Measurements from ENCODE around the gene ZNF385B.

The ZNF385B gene

DNA sequence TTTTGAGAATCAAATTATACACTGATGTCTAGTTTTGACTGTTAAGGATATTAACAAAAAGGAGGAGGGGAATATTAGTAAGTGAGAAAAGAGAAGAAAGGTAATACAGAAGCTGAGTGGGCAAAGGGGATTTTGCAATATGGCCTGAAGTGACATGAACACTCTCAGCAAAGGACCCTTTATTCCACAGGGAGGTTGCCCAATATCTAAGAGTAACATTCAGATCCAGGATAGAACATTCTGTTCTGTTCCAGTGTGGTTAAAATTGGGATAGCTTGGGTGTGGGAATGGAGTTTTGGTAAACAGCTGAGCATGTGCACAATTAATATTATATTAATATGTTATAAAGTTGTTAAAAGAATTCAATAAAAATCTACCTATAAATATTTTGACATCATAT, 120.1 kb downstream of the ZNF385B start:
- no peak for DNase-seq

DNA sequence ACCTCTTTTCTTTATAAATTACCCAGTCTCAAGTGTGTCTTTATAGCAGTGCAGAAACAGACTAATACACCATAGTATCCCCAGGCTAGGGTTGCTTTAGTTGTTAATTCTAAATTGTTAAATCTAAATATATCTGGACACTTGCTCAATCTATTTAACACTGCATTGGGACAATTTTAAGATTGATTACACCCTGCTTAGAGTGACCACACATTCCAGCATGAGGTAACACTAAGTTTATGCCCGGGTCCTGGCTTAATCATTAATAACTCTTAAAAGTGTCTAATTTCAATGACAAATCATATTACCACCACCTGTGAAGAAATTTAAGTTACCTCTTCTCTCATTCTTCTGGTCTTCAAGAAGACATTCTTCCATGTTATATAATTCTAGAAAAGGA, 131.4 kb downstream of the ZNF385B start:
- no peak for DNase-seq

DNA sequence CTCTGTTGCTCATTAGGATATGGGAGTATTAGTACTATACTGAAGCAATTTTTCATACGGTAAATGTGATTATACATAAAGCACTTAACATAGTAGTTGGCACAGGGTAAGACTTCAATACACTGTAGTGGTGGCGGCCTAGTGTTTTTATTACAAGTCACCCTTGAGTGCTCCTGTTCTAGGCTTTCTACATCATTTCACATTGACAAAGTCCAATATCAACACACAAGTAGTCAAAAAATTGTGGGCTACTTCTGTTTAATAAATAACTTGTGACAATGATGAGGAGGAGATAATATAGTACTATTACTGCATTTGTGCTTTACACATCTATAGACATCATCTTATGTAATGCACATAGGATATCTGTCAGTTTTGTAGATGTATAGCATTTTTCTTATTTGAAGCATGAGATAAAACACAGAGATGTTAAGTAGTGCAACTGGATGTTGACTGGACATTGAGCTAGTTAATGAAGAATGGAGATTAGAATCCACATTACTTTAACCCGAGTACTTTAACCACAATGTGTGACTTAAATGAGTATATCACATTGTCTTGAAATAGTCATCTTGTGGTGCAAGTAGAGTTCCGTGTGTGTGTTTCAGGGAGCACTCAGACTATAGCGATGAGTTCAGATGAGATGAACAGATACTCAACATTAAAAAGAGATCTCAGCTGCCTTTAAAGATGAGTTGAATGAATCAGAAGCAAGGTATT, 134.8 kb downstream of the ZNF385B start:
- DNase-seq = no peak

DNA sequence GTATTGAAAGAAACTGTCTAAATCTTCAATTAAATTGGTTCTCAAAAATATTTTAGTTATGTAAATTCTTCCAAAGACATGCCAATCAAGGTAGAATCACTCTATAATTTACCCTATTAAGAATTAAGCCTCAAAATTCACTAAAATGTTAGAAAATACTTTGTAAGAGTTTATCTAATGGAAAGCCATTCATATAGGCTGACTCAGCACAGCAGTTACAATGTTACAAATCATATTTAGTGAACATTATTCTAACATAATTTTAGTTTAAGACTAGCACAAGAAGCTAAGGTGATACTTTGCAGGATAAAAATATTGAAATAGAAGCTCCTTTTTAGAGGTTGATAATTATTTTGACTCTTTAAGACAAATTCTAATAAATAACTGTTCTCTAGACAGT, 137.0 kb downstream of the ZNF385B start:
- DNase-seq = no peak

DNA sequence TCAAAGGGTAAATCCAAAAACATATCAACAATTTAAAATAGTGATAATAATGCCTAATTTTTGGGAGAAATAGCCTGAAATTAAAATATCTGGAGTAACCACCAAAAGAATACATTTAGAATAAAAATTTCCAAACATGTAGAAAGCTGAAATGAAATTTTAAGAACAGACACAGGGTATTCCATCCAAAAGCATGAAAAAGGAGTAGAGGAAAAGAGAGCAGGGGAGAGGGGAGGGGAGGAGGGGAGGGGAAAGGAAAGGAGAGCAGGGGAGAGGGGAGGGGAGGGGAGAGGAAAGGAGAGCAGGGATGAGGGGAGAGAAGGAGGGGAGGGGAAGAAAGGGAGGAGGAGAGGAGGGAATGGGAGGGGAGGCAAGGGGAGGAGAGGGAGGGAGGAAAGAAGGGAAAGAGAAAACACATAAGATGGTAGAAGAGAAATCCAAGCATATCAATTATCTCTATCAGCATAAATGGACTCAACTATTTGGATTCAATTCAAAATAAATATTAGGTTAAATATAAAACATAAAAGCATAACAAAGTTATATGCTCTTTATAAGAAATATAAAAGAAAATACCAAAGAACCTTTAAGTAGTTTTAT, 141.1 kb downstream of the ZNF385B start:
- DNase-seq = no peak

GRCh38 chr2:179715871-179716270, 145.5 kb downstream of the ZNF385B start:
- DNase-seq = no peak

DNA sequence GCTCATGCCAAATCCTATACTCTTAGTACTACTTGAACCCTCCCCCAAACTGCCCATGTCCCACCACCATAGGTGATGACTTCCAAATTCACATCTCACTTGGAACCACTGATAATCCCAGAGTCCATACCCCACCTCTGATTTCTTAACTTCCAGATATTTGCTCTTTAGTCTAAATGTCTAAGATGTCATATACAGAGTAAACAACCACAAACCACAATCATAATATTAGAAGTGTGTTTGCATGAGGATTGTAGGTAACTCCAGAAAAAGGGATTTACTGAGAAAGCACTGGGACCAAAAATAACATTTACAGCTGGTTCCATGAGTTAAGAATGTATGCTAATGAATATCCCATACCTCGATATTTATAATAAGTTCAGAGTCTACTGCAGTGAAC, 146.2 kb downstream of the ZNF385B start:
- DNase-seq = no peak

DNA sequence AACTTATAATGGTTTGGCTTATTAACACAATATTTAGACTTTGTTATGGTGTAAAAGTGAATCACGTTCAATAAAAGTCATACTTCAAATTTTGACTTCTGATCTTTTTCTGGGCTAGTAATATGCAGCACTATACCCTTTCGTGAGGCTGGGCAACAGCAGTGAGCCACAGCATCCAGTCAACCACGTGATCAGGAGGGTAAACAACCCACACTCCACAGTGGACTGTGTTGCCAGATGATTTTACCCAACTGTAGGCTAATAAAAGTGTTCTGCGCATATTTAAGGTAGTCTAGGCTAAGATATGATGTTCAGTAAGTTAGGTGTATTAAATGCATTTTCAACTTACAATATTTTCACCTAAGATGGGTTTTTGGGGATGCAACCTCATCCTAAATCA, 148.6 kb downstream of the ZNF385B start:
- no peak for DNase-seq

DNA sequence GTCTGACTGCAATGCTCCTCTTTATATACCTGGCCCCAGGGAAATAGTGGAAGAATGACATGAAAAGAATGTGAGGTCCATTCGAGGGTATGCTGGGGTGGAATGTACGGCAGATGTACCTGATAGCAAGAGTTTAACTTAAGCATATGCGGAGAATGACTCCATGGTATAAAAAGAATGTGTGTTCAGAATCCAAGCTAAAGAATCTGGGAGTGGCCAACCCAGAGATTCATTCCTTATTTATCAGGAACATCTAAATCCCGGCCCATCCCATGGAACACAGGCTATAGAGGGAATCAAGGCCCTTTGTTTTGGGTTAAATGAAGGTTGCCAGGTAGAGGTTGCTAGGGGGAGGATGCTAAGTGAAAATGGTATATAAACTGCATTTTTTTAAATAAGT, 150.0 kb downstream of the ZNF385B start:
- no peak for DNase-seq

DNA sequence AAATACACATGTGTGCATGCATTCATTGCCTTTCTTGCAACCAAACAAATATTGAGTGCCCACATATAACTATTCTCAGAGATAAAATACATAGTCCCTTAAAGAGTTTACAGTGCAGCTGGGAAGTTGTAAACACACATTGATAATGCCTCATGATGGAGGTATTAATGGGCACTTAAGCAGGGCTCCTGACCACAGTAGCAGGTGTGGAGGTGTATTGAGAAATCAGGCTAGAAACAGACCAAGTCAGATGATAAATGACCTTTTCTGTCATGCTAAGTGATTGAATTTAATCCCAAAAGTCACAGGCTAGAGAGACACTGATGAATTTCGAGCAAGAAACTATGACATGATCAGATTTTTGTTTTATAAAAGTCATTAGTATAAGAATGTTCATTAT, 157.7 kb downstream of the ZNF385B start:
- no peak for DNase-seq

DNA sequence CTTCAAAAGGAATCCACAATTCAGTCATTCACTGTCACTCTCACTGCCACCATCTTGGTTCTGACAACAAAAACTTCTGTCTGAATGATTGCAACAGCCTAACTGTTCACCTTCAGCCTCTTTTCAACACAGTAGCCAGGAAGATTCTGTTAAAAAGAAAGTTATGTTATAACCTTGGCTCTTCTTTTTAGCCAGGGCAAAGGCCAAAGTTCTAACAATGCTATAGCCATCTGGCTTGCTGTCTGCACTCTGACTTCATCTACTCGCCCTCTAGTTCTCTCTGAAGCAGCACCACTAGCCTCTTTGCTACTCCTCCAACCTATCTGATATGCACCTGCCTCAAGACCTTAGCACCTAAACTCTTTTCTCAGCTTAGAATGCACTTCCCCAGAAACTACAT, 158.5 kb downstream of the ZNF385B start:
- no peak for DNase-seq

DNA sequence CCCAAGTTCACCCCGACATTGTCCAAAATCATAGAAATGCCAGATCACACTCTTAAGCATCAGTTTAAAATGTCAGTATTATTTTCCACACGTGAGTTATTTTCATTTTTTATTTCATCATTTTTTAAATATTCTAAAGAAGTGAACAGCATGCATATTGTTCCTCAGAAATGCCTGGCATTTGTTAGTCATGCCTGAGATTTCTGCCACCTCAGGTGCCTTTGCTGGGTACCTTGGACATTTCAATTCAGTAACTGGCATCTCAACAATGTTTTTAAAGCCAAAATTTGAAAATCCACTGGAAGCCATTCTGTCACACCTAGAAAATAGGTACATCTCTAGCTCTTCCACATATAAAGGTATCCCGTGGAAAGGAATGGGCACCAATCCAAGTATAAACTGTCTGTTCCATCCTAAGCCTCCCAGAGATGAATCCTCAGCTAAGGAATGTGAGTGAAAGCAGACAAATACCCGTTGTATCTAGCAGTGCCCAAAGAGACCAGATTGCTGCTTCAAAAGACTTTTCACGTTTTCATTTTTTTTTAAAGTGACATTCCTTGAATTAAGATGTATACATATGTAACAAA, 159.8 kb downstream of the ZNF385B start:
- DNase-seq = no peak

- no peak for DNase-seq
Measured at GRCh38 chr2:179695486-179695885, 165.9 kb downstream of the ZNF385B start.

DNA sequence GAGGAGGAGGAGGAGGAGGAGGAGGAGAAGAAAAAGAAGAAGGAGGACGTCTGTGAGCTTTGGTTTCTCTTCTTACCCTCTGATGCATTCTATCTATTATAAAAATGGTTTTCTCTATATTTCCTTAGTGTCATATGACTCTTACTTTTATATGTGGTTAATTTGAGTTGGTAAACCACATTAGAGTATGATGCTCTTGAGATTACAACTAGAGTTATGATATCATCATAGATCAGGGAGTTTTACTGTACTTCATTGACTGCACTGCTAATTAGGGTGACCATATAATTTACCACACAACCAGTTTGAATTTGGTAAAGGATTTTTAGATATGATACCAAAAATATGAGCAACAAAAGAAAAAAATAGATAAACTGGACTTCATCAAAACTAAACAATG, 166.4 kb downstream of the ZNF385B start:
- no peak for DNase-seq

- no peak for DNase-seq
Measured at GRCh38 chr2:179692610-179693009, 168.8 kb downstream of the ZNF385B start.

DNA sequence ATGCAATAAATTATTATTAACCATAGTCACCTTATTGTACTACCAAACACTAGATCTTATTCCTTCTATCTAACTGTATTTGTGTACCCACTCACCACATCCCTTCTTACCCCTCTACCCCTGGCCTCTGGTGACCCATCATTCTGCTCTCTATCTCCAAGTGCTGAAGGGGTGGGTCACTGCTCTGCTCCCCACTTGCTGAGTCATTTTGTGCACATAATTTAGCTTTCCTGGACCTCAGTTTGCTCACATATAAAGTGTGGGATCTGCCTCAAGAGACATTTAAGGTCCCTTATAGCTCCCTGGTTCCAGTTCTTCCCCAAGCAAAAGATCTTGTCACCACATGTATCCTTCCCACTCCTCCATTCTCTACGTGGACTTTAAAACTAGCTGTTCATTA, 169.4 kb downstream of the ZNF385B start:
- no peak for DNase-seq

DNA sequence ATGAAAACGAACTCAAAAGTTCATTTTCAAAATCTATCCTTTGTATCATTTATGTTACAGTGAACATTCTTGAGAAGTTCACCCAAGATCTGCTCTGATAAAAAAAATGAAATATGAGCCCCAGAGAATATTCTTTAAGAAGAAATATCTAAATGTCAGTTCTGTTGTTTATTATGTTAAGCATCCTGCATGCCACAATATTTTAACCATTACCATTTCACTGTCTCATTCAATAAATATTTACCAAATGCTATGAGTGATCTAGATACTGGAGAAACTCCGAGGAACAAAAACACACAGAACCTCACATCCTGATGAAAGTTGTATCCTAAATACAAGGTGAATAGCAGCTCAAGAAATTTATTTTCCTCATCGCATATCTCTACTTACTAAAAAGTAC, 170.2 kb downstream of the ZNF385B start:
- no peak for DNase-seq

GRCh38 chr2:179686718-179687342, 174.6 kb downstream of the ZNF385B start:
- DNase-seq = no peak

GRCh38 chr2:179686069-179686468, 175.3 kb downstream of the ZNF385B start:
- DNase-seq = no peak

GRCh38 chr2:179685146-179685545, 176.3 kb downstream of the ZNF385B start:
- no peak for DNase-seq

DNA sequence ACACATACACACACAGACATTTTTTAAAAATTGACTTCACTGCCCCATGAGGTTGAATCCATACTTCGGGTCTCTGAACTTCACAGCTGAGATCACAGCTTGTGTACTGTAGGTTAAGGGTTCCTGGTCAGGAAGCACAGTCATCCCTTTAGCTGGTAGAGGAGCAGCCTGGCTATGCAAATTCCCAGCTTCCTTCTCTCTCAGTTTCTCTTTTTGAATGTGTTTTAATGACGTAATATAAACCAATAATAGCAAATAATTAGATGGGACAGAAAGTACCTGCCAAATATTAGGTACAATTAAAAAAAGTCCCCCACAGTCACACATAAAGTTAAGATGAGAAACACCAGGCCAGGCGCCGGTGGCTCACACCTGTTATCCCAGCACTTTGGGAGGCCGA, 178.7 kb downstream of the ZNF385B start:
- DNase-seq = no peak

GRCh38 chr2:179677746-179678505, 183.5 kb downstream of the ZNF385B start:
- no peak for DNase-seq

- DNase-seq = no peak
Measured at GRCh38 chr2:179677077-179677688, 184.2 kb downstream of the ZNF385B start.

Data from bone marrow (tissue), 2 donors.